ENCODE measurements around the gene PI4K2B.
"Not testable (repeated sequence)": the region's sequence is repeated elsewhere in the genome, so short reads cannot be mapped to it uniquely, and the experiment has no call there.

The PI4K2B gene

GRCh38 chr4:25245181-25245580 lies 11.3 kb downstream of the PI4K2B start:
- DNase-seq = no peak

DNA sequence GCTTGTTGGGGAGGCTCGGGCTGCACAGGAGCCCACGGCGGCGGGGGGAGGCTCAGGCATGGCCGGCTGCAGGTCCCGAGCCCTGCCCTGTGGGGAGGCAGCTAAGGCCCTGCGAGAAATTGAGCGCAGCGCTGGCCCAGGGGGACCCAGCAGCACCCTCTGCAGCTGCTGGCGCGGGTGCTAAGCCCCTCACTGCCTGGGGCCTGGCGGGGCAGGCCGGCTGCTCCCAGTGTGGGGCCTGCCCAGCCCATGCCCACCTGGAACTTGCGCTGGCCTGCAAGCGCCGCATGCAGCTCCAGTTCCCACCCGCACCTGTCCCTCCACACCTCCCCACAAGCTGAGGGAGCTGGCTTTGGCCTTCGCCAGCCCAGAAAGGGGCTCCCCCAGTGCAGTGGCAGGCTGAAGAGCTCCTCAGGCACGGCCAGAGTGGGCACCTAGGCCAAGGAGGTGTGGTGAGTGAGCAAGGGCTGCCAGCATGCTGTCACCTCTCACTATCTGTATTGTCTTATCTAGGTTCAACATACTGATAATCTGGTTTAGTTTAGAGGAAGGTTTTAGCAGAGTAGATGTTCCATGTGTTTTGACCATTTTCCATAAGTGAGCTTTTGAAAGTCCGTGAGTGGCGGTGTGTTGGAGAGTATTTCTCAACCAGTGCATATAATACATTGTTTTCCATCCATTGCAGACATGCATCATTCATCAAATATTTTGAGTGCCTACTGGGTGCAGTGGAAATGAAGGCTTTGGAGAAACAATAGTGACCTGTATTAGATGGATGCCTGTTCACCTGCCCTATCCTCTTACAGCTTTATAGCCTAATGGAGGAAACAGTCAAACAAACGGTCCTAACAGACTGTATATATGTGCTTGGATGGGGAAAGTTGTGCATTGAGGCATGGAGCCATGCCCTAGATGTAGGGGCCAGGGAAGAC lies 13.1 kb downstream of the PI4K2B start:
- DNase-seq = no peak

GRCh38 chr4:25248875-25249274 lies 15.0 kb downstream of the PI4K2B start:
- DNase-seq = not testable (repeated sequence)

DNA sequence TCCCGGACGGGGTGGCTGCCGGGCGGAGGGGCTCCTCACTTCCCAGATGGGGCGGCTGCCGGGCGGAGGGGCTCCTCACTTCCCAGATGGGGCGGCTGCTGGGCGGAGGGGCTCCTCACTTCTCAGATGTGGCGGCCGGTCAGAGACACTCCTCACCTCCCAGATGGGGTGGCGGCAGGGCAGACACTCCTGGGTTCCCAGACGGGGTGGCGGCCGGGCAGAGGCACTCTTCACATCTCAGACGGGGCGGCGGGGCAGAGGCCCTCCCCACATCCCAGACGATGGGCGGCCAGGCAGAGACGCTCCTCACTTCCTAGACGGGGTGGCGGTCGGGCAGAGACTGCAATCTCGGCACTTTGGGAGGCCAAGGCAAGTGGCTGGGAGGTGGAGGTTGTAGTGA lies 15.7 kb downstream of the PI4K2B start:
- DNase-seq = not testable (repeated sequence)

DNA sequence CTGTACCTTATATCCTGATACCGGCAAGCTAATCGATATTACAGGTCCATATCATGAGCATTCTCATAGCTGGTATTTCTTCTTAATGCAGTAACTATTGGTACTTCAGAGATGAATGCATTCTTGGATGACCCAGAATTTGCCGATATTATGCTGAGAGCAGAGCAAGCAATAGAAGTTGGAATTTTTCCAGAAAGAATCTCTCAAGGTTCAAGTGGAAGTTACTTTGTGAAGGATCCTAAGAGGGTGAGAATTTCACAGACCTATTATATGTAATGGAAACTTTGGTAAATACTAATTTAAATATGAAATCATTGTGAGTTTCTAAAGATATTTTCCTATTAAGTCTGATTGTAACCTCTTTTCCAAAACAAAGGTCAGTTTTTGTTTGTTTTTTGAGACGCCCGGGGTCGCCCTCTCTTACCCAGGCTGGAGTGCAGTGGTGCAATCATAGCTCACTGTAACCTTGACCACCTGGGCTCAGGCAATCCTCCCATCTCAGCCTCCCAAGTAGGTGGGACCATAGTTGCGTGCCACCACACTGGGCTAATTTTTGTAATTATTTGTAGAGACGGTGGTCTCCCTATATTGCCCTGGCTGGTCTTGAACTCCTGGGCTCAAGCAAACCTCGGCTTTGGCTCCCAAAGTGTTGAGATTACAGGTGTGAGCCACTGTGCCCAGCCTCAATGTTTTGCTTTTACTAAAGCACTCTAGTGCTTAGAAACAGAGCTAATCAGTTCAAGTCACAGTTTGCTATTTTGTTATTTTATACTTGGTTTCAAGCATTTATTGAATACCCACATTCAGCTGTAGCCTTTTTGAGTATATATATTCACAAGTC lies 18.6 kb downstream of the PI4K2B start:
- DNase-seq = no peak

DNA sequence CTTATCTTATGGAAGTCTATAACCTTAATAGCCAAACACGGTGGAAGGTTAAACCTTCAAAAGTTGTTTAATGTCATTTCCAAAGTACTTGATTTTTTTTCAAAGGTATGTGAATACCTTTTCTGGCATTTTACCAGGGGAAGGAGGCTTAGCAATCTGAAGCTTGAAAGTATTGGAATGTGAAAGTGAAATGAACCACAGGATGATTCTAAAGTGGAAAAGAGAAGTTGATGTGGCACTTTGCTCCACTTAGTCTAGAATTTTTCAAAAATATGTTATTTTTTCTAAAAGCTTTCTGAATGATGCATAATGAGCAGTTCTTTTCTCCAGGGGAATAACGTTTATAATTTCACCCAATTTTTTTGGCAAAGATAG lies 19.2 kb downstream of the PI4K2B start:
- no peak for DNase-seq

GRCh38 chr4:25253786-25254185 lies 20.0 kb downstream of the PI4K2B start:
- DNase-seq = not testable (repeated sequence)

- no peak for DNase-seq
Measured at GRCh38 chr4:25258980-25259578, 25.2 kb downstream of the PI4K2B start.

- DNase-seq = no peak
Measured at GRCh38 chr4:25271866-25272265, 38.0 kb downstream of the PI4K2B start.

GRCh38 chr4:25280210-25280609 lies 46.4 kb downstream of the PI4K2B start:
- DNase-seq = no peak

DNA sequence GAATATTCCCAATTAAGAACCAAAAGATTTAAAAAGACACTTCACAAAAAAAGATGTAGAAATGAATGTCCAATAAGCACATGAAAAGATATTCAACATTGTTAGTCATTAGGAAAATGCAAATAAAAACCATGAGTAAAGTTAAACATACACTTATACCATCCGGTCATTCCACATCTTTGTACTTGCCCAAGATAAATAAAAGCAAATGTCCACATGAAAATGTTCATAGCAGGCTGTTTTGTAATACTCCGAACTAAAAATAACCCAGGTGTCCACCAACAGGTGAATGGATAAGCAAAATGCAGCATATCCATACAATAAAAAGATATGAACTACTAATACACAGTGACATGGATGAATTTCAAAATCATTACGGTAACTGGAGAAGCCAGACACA lies 50.1 kb downstream of the PI4K2B start:
- no peak for DNase-seq

DNA sequence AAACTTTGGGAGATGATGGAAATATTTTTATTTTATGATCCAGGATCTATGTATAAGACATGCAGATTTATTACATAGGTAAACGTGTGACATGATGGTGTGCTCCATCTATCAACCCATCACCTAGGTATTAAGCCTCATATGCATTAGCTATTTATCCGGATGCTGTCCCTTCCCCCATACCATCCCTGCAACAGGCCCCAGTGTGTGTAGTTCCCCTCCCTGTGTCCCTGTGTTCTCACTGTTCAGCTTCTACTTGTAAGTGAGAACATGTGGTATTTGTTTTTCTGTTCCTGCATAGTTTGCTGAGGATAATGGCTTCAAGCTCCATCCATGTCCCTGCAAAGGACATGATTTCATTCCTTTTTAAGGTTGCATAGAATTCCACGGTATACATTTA lies 50.6 kb downstream of the PI4K2B start:
- DNase-seq = no peak

DNA sequence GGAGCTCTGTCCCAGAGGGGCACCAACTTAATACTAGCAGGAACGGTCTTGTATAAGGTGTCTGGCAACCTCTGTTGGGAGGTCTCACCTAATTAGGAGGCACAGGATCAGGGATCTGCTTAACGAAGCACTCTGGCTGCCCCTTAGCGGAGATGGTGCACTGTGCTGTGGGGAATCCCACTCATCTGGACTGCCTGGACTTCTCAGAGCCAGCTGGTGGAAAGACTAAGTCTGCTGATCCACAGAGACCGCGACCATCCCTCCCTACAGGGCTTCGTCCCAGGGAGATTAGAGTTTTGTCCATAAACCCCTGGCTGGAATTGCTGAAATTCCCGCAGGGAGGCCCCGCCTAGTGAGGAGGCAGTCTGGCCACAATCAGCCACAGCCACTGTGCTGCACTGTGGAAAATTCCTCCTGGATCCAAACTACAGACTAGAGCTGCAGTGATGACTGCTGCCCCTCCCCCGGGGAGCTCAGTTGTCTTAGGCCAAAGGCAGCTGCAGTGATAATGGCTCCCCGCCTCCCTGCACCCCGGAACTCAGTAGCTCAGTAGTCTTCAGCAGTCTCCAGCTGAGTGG lies 56.7 kb downstream of the PI4K2B start:
- no peak for DNase-seq

DNA sequence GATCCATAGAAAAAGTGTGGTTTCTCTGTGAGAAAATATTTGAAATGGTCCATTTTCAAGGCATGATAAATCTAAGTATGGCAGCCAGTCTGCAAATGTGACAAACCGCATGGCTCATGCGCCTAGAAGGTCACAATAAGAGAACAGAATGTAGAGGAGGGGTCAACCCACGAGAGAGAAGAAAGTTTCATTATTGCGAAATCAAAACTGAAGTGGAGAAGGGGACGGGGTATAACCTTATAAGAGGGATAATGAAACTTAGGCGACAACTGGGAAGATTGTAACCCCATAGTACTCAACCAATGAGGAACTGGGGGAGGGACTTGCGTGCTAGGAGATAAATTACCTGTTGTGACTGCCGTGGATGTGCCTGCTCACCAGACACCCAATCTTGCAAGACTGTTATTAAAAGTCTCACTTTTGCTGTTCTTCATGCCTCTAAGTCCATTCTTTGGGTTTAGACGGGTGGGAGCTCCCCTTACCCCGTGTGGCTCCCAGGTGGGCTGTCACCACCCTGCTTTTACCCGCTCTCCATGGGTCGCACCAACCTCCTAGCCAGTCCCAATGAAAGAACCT lies 57.4 kb downstream of the PI4K2B start:
- DNase-seq = no peak

- DNase-seq = no peak
Measured at GRCh38 chr4:25297528-25298242, 63.9 kb downstream of the PI4K2B start.

GRCh38 chr4:25299476-25300203 lies 65.8 kb downstream of the PI4K2B start:
- no peak for DNase-seq

GRCh38 chr4:25301471-25301870 lies 67.6 kb downstream of the PI4K2B start:
- DNase-seq = no peak

- no peak for DNase-seq
Measured at GRCh38 chr4:25302626-25303025, 68.8 kb downstream of the PI4K2B start.

GRCh38 chr4:25303578-25303977 lies 69.7 kb downstream of the PI4K2B start:
- no peak for DNase-seq

DNA sequence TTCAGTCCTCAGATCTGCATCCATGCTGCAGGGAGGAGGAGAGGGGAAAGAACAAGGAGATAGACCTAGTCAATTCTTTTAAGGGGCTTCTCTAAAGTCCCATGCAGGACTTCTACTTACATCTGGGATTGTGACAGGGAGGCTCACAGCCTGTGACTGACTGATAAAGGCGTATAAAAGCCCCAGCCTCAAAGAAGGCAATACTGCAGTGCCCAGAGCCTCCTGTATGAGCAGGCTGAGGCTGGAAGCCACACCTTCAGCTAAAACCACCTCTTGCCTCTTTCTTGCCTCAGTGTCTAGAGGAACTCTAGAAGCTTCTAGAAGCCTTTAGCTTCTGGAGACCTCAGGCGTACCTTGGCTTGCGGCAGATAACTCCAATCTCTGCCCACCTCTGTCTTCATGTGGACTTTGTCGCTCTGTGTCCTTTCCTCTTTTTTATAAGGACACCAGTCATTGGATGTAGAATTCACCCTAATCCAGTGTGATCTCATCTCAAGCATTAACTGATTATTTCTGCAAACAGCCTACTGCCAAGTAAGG lies 72.8 kb downstream of the PI4K2B start:
- DNase-seq = no peak

- no peak for DNase-seq
Measured at GRCh38 chr4:25307596-25307995, 73.8 kb downstream of the PI4K2B start.
